Measurements from ENCODE around the gene EZH1. TPM values are rescaled to one million over a fixed set of nuclear protein-coding genes. Genes with fewer than 3 reads are reported as not detected.
A peak's percentile ranks its signal among the peaks of the same experiment; 100 is the strongest.

Gene EZH1
- total RNA-seq, 1 donor from 2014 or later = 39.5 TPM

DNA sequence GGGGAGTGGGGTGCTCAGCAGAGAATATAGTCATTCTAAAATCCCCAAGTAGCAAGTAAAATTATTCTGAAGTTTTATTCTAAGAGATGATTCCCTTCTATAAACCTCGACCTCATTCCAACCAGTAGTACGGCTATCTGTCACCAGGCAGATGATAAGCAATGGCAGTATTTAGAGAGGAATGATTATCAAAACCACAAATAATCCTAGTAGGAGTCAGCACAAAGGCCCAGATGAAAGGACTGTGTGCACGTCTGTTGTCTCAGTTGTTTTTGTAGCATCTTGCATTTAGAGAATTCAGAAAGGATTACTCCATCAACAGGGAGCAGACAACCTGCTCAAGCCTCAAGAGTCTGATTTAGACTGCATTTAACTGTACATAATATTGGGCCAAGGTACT, 21.2 kb downstream of the EZH1 start:
- H3K9me3 Mint-ChIP-seq = no peaks in the 10 kb centered on the region
- peaks cover 43% of the 10 kb centered on the region for H3K36me3 Mint-ChIP-seq (ENCODE audit: low read depth)
- no peaks in the 10 kb centered on the region for H3K4me1 Mint-ChIP-seq
- DNase-seq = no peak
- intact Hi-C loops (cut with micrococcal nuclease) = loop anchor here (10.0 kb wide), 2 partner anchors 101 to 211 kb away; partner anchors contain the start of gene BECN1
- no peak overlapping the region for H3K27ac Mint-ChIP-seq
- no peaks in the 10 kb centered on the region for H3K27me3 Mint-ChIP-seq
- no peak overlapping the region for H3K4me3 Mint-ChIP-seq

DNA sequence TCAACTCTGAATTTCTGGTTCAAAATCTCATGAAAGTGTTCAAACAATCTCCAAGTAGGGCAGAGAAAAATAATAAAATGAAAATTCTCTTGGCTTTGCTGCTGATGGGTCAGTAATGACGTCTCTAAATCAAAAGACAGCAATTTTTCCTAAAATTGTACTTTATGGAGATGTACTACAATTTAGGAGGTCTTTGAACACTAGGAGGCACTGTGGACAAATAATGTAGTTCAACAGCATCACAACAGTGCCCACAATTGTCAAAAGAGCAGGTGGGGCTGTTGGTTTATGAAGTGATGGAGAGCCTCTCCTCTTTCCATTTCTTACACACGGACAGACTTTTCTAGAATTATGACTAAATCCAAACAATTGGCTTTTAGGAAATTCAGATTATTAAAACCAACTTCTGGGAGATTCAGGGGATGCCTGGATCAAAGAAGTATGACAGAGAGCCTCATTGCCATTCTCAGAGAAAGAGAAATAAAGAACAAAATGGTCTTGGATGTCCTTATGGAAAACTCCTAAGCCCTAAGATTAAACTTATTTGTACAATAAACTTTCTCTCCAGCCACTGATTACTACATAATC, 23.8 kb downstream of the EZH1 start:
- intact Hi-C loops (cut with micrococcal nuclease) = loop anchor here (1.0 to 10.0 kb wide), 3 partner anchors 42 to 214 kb away; partner anchors contain the start of gene BECN1
- Mint-ChIP-seq H3K4me3 (no peak overlapping the region), H3K36me3 (ENCODE audit: low read depth) (peaks cover 56% of the 10 kb centered on the region), H3K27ac (no peak overlapping the region), H3K27me3 (no peaks in the 10 kb centered on the region), H3K4me1 (no peaks in the 10 kb centered on the region), H3K9me3 (no peaks in the 10 kb centered on the region)
- peak; percentile 82 for DNase-seq

DNA sequence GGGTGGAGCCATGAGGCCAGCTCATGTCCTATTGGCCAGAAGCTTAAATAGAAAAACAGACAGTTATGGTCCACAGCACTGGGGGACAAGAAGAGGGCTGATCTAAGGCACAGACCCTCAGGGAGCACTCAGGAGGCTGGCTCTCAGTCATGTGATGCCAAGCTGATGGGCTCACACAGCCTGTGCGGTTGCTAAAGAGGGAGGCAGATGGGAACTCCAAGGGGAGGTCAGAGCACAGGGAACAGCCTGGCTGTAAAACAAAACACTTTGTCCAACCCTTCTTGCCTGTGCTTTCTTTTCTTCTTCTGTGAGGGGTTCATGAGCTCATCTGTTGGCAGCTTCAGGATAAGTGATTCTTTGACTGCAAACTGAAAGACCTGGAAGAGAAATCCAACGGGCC, 35.3 kb downstream of the EZH1 start:
- Mint-ChIP-seq H3K27me3 (no peaks in the 10 kb centered on the region), H3K4me3 (no peak overlapping the region), H3K36me3 (ENCODE audit: low read depth) (peaks cover 77% of the 10 kb centered on the region), H3K27ac (no peak overlapping the region), H3K9me3 (no peaks in the 10 kb centered on the region), H3K4me1 (peaks cover 10% of the 10 kb centered on the region)
- DNase-seq = no peak
- intact Hi-C loops (cut with micrococcal nuclease) = no loop called here

DNA sequence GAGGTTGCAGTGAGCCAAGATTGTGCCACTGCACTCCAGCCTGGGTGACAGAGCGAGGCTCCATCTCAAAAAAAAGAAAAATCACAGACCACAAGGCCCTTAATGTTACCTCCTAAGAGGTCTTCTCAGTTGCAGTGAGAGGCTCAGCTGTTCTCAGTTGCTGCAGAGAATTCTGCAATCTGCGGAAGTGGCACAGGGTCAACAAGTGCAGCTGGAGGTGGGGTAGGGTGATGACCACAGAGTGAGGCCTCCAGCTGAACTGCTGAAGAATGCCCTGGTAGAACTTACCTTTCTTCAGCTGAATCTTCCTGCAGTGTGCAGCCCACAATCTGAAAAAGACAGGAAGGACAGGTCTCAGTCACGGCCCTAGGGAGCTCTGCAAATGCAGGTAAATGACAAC, 36.3 kb downstream of the EZH1 start:
- peaks cover 78% of the 10 kb centered on the region for H3K36me3 Mint-ChIP-seq (ENCODE audit: low read depth)
- H3K4me3 Mint-ChIP-seq = no peak overlapping the region
- H3K9me3 Mint-ChIP-seq = no peaks in the 10 kb centered on the region
- DNase-seq = no peak
- H3K4me1 Mint-ChIP-seq = peaks cover 13% of the 10 kb centered on the region
- intact Hi-C loops (cut with micrococcal nuclease) = no loop called here
- H3K27me3 Mint-ChIP-seq = no peaks in the 10 kb centered on the region
- no peak overlapping the region for H3K27ac Mint-ChIP-seq

DNA sequence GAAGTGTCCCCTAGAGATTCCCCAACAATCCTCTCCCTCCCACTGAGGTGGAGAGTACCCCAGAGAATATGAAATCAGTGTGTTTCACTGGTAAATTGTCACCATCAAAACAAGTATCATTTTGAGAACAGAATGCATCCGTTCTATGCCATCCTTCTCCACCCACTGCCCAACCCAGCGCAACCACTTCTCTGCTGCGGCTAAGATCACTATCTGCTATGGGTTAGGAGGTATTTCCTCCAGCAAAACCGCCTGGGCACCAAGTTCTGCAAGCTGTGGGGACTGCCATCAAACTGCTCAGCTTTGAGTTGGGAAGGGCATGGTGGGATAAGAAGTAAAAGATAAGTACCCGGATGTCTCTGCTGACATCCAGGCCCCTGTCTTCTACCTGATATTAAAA, 38.1 kb downstream of the EZH1 start:
- Mint-ChIP-seq H3K4me1 (peaks cover 13% of the 10 kb centered on the region), H3K9me3 (no peaks in the 10 kb centered on the region), H3K36me3 (ENCODE audit: low read depth) (peaks cover 81% of the 10 kb centered on the region), H3K27ac (no peak overlapping the region), H3K4me3 (no peak overlapping the region), H3K27me3 (no peaks in the 10 kb centered on the region)
- intact Hi-C loops (cut with micrococcal nuclease) = no loop called here
- DNase-seq = peak; percentile 62

DNA sequence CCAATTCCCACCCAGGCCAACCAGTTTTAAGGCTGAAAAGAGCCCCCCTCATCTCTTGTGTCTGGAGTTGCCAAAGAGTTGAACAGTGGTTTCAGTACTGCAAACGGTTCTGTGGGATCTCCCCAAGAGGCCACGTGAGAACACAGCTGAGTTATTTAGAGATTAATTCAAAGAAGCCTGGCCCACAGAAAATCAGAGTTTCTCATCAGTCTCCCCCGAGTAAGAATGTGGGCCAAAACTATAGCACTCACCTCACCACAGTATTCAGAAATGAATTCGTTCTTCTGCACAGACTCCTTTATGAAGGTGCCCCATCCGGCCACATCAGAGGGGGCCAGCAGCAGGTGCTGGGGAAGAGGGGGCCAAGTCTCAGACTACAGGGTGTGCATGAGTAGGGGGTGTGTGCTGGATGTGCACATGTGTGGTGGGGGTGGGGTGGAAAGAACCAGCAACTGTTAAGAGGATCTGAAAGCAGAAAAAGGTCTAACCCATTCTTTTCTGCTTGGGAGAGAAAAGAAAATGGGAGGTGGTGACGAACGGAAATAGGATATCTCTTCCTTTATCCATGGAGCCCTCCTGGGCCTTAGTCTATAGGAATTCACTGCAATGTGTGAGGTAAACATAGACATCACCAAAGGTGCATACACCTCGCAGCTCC, 39.9 kb downstream of the EZH1 start:
- Mint-ChIP-seq H3K27ac (no peak overlapping the region), H3K27me3 (no peaks in the 10 kb centered on the region), H3K4me1 (peaks cover 13% of the 10 kb centered on the region), H3K9me3 (no peaks in the 10 kb centered on the region), H3K36me3 (ENCODE audit: low read depth) (peaks cover 70% of the 10 kb centered on the region), H3K4me3 (no peak overlapping the region)
- peak; percentile 60 for DNase-seq
- intact Hi-C loops (cut with micrococcal nuclease) = no loop called here

DNA sequence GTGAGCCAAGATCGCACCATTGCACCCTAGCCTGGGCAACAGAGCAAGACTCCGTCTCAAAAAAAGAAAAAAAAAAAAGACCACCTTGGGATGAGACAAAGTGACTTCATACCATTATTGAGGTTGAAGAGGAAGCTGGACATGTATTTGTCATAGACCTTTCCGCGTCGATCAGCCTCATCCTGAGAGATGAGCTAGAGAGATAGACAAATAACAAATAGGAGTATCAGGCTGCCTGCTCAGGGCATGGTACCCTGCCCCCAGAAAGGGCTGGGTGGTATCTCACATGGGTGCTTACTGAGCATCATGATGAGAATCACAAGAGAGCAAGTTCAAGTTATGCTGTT, 40.4 kb downstream of the EZH1 start:
- H3K27ac Mint-ChIP-seq = no peak overlapping the region
- intact Hi-C loops (cut with micrococcal nuclease) = no loop called here

DNA sequence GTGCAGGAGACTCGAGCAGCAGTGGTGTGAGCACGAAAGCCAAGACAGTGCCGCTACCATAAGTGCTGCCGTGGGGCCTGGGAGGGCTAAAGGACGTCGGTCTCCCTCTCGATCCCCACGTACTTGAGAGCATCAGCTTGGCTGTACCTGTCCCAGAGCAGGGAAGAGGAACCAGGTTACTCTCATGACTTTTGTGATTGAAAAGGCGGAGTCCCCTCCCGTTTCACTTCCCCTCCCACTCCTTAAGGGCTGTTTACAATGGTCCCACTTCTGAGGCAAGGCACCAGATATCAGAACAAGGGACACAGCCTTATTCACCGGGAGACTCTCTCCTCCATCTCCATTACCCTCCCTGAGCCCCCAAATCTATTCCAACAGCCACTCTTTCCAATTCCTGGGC, 42.4 kb downstream of the EZH1 start:
- H3K27me3 Mint-ChIP-seq = no peaks in the 10 kb centered on the region
- peaks cover 51% of the 10 kb centered on the region for H3K36me3 Mint-ChIP-seq (ENCODE audit: low read depth)
- H3K4me3 Mint-ChIP-seq = no peak overlapping the region
- intact Hi-C loops (cut with micrococcal nuclease) = no loop called here
- no peak overlapping the region for H3K27ac Mint-ChIP-seq
- no peak for DNase-seq
- H3K4me1 Mint-ChIP-seq = peaks cover 13% of the 10 kb centered on the region
- no peaks in the 10 kb centered on the region for H3K9me3 Mint-ChIP-seq

More for the DNA sequence above, 40.4 kb downstream of the EZH1 start:
- peaks cover 66% of the 10 kb centered on the region for H3K36me3 Mint-ChIP-seq (ENCODE audit: low read depth)
- peaks cover 13% of the 10 kb centered on the region for H3K4me1 Mint-ChIP-seq
- H3K9me3 Mint-ChIP-seq = no peaks in the 10 kb centered on the region
- H3K27me3 Mint-ChIP-seq = no peaks in the 10 kb centered on the region
- no peak overlapping the region for H3K4me3 Mint-ChIP-seq
- no peak for DNase-seq

DNA sequence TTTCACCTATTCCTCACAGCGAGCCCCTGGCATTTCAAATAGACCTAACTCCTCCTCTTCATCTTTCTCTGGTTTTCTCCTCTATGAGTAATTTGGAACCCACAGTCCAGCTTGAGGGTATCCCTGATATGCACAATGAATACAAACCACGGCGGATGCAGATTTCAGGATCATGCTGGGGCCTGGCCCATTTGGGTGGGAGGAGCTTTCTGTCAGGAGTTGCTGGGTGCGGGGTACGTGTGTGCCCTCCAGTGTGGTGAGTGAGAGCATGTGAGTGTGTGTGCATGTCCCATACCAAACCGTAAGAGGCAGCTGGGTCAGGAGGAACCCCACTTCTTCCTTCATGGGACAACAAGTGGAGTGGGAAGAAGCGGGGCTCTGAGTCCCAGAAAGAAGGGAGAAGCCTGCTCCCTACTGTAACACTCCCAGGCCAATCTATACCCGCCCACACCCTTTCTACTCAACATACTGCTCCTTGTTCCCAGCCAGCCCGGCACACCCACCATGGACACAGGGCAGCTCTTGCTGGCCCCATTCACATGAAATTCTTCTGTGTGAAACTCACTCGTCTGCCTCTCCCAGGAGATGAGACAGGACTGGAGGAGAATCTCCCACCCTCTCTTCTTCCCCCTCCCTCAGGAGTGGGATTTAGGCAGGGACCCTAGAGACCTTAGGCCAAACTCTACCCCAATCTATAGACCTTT, 44.1 kb downstream of the EZH1 start:
- H3K4me1 Mint-ChIP-seq = peaks cover 10% of the 10 kb centered on the region
- no peaks in the 10 kb centered on the region for H3K27me3 Mint-ChIP-seq
- H3K36me3 Mint-ChIP-seq (ENCODE audit: low read depth) = peaks cover 39% of the 10 kb centered on the region
- intact Hi-C loops (cut with micrococcal nuclease) = no loop called here
- no peaks in the 10 kb centered on the region for H3K9me3 Mint-ChIP-seq
- no peak for DNase-seq
- no peak overlapping the region for H3K4me3 Mint-ChIP-seq
- H3K27ac Mint-ChIP-seq = no peak overlapping the region

DNA sequence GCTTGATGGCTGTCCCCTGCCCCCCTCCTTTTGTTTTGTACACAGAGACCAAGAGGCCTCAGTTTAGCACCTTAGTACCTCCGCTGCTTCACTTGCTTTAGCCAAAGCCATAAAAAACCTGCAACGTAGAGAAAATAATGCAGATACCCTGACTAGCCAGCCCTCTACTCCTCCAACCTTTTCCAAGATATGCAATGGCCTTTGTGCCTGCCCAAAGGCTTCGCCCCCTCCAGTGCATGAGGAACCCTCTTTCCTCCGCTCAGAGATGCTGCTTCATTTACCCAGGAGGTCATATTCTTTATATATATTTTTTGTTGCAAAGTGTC, 45.5 kb downstream of the EZH1 start:
- Mint-ChIP-seq H3K9me3 (no peaks in the 10 kb centered on the region), H3K27ac (no peak overlapping the region), H3K4me1 (peaks cover 2% of the 10 kb centered on the region), H3K27me3 (no peaks in the 10 kb centered on the region), H3K36me3 (ENCODE audit: low read depth) (peaks cover 29% of the 10 kb centered on the region), H3K4me3 (no peak overlapping the region)
- no peak for DNase-seq
- intact Hi-C loops (cut with micrococcal nuclease) = no loop called here

DNA sequence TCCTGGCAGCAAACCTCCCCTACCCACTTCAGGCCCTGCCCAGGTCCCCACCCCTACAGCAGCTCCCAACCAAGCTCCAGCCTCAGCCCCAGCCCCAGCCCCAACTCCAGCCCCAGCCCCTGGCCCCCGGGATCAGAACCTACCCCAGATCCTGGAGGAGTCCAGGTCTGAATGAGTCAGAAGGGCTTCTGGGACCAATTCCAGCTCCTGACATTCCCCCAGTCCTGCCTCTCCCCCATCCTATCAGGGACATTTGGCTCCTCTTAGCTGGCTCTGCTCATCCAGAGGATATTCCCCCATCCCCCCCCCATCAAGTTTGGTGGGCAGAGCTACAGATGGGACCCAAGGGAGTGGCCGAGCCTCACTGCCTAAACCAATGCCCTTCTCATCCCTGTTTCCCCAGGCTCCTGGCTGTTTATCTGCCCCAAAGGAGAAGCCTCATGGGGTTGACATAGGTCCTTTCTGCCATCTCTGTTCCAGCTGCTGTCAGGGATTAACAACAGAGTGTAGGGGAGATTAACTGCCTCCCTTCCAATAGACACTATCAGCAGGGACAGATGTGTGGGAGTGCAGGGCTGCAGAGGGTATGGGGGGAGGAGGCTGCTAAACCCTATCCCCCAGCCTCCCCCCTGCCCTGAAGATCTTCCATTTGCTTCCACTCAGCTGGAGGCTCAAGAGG, 46.0 kb downstream of the EZH1 start:
- intact Hi-C loops (cut with micrococcal nuclease) = no loop called here
- no peak for DNase-seq
- Mint-ChIP-seq H3K9me3 (no peaks in the 10 kb centered on the region), H3K4me1 (peaks cover under 1% of the 10 kb centered on the region), H3K27me3 (no peaks in the 10 kb centered on the region), H3K36me3 (ENCODE audit: low read depth) (peaks cover 26% of the 10 kb centered on the region), H3K27ac (no peak overlapping the region), H3K4me3 (no peak overlapping the region)

DNA sequence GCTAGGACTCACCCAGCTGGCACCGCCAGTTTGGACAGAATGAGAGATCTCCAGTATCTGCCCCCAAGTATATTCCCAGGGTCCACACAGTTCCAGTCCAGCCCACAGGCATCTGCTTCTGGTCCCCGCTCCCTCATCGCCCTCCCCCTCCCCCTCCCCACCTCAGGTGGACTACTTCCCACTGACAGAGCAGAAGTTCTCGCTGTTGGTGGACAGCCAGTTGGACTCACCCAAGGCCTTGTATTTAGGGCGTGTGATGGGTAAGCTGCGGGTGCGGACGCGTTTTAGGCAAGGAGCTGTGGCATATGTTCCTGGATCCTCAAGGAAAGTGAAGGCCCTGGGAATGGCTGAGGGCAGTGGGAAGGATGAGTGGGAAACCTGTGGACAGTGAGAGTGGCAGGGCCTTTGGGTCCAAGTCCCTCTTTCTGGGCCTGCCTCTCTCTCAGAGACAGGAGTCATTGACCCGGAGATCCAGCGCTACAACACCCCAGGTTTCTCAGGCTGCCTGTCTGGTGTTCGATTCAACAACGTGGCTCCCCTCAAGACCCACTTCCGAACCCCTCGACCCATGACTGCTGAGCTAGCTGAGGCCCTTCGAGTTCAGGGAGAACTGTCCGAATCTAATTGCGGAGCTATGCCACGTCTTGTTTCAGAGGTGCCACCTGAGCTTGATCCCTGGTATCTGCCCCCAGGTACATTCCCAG, 47.6 kb downstream of the EZH1 start:
- intact Hi-C loops (cut with micrococcal nuclease) = no loop called here
- H3K4me1 Mint-ChIP-seq = no peaks in the 10 kb centered on the region
- no peaks in the 10 kb centered on the region for H3K27me3 Mint-ChIP-seq
- no peak for DNase-seq
- H3K4me3 Mint-ChIP-seq = no peak overlapping the region
- H3K27ac Mint-ChIP-seq = no peak overlapping the region
- H3K9me3 Mint-ChIP-seq = no peaks in the 10 kb centered on the region
- H3K36me3 Mint-ChIP-seq (ENCODE audit: low read depth) = peaks cover 13% of the 10 kb centered on the region

DNA sequence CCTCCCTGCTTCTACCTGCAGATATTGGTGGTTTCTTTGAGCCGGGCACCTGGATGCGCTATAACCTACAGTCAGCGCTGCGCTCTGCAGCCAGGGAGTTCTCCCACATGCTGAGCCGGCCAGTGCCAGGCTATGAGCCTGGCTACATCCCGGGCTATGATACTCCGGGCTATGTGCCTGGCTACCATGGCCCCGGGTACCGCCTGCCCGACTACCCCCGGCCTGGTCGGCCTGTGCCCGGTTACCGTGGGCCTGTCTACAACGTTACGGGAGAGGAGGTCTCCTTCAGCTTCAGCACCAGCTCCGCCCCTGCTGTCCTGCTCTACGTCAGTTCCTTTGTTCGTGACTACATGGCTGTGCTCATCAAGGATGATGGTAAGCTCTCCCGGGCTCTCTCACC, 49.3 kb downstream of the EZH1 start:
- no peak overlapping the region for H3K27ac Mint-ChIP-seq
- no peaks in the 10 kb centered on the region for H3K27me3 Mint-ChIP-seq
- H3K36me3 Mint-ChIP-seq (ENCODE audit: low read depth) = peaks cover 3% of the 10 kb centered on the region
- no peak for DNase-seq
- no peaks in the 10 kb centered on the region for H3K4me1 Mint-ChIP-seq
- intact Hi-C loops (cut with micrococcal nuclease) = no loop called here
- H3K4me3 Mint-ChIP-seq = no peak overlapping the region
- H3K9me3 Mint-ChIP-seq = no peaks in the 10 kb centered on the region

DNA sequence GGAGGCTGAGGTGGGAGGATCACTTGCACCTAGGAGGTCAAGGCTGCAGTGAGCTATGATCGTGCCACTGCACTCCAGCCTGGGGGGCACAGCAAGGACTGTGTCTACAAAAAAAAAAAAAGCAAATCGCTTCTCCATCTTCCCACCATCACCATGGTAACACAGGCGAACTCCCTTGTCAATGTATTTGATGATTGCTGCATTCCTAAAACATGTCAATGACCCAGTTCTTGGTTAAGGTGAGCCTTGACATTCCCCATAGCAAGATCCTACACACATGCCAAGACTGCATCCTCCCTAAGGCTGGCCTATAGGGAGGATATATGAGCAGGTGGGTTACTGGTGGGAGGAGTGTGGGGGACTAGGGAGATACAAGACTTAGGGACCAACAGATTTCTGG, 50.3 kb downstream of the EZH1 start:
- Mint-ChIP-seq H3K4me3 (no peak overlapping the region), H3K27ac (no peak overlapping the region), H3K36me3 (ENCODE audit: low read depth) (peaks cover 2% of the 10 kb centered on the region), H3K27me3 (no peaks in the 10 kb centered on the region), H3K4me1 (no peaks in the 10 kb centered on the region), H3K9me3 (no peaks in the 10 kb centered on the region)
- DNase-seq = no peak
- intact Hi-C loops (cut with micrococcal nuclease) = no loop called here
